Suppressor macrophage (primary cell): ENCODE measurements around the gene ZNF630.
"Not testable (repeated sequence)": the region's sequence is repeated elsewhere in the genome, so short reads cannot be mapped to it uniquely, and the experiment has no call there.

Experiments used
- DNase-seq, 4 experiments: peaks; one replicate each; pipeline ENCODE4 v3.0.0-alpha.2; 2020 to 2022

Gene ZNF630

DNA sequence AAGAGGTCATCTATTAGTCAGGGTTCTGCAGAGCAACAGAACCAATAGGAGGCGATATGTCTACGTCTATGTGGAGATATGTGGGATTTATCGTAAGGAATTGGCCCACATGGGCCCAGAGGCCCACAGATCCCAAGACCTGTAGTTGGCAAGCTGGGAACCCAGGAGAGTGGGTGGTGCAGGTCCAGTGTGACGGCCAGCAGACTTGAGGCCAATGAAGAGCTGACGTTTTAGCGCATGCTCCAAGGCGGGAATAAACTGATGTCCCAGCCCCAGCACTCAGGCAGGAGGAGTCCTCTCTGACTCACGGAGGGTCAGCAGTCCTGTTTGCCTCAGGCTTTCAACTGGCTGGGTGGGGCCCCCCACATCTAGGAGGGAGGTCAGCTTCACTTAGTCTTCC lies 43.3 kb downstream of the ZNF630 start:
- DNase-seq = no peak

DNA sequence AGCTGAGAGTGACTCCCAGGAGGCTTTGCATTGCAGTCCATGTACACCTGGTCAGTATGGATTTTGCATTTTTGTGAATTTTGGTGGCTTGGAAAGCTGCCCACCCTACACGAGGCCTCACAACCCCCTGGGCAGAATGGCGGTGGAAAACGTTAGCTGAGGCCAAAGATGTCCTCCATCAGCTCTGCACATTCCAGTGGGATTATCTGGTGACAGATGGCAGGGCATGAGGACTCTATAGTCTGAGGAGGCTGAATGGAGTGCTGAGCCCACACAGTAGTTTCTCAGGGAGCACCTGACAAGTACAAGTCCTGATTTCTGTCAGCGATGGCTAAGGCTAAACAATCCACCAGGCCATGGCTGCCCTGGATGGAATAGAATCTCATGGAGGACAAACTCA lies 43.9 kb downstream of the ZNF630 start:
- DNase-seq = not testable (repeated sequence)

DNA sequence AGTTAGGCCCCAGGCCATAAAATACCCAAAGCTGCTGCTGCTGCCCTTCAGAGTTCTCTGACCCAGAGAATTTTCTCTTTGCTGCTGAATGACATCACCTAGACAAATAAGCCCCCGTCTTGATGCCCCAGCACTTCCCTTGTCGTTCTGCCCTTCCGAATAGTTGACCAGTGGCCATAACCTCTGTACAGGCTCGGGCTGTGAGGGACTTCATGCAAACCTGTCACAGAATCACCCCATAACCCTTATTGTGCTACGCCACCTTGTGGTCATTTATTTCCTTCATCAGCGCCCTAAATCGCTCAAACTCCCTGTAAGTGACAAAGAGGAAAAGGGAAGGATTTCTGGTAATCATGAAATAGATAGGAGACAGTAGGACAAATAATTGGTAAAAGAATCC lies 45.9 kb downstream of the ZNF630 start:
- peak; percentile 72 to 86 (median 74) for DNase-seq

DNA sequence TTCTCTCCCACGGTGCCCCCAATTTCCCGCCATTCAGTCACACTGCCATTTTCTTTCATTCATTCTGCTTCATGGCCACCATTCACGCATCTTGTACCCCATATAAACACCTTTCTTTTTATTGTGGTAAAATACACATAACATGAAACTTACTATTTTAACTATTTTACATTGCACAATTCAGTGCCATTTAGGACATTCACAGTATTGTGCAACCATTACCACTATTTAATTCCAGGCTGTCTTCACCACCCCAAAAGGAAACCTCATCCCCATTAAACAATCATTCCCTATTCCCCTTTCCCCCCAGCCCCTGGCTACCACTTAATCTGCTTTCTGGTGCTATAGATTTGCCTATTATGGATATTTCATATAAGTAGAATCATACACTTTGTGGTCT lies 48.7 kb downstream of the ZNF630 start:
- DNase-seq = no peak

DNA sequence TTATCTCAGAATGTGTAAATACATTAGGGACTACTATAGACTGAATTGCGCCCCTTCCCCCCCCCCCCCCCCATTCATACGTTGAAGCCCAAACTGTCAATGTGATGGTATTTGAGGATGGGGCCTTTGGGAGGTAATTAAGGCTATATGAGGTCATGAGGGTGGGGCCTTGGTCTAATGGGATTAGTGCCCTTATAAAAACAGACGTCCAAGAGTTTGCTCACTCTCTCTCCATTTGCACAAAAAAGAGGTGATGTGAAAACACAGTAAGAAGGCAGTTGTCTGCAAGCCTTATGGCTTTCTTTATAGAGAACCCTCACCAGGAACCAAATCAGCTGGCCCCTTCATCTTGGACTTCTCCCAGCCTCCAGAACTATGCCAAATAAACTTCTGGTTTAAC lies 49.3 kb downstream of the ZNF630 start:
- DNase-seq = no peak

DNA sequence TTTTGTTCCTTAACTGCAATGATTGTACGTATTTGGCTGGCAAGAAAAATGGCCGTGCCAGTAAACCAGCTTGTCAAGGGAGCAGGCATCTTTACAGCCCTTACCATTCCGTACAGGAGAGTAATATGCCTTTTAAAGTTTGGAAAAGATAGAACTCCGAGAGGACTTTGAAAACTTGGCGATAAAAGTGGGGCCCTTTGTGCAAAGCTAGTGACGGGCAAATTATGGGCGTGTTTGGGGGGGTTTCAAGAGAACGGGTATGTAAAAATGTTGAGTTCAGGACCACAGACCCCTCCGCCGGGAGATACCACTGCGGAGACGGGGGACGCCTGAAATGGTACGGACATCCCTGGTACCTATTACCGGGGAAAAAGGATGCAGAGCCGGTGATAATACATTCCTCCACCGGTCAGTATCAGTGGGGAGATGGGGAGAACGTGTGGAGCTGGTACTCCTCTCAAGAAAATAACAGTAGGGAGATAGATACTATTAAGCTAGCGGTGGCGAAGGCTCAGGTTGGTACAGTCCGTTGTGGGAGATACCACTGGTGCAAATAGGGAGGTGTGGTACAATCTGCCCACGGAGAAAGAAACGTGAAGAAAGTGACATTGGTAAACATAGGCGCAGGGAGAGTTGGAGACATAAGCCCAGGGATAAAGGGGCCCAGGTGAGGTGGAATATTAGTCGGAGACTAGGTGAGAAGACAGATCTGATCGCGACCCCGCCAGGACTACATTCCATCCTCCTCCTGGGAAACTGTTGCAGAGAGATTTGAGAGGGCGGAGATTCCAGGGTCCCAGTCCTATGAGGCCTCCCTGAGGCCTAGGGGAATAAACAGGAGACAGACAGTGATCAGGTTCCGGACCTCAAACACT lies 50.2 kb downstream of the ZNF630 start:
- DNase-seq = peak; percentile 78 to 90 (median 80)

DNA sequence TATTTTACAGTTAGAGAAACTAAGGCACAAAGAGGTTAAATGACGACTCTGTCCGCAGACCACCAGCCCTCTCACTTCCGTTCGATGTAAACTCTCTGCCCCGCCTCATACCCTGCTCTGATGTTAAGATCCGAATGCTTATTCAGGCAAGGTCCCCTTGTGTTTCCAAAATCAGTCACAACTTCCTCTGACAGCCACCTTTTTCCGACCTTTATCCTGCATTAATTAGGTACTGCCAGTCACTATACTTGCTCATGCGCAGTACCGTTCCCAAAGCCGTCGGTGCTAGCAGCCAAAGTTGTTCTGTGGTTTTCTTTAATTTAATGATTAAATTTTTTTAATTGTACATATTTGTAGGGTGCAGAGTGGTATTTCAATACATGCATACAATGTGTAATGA lies 51.0 kb downstream of the ZNF630 start:
- peak in 1 of 4 experiments; percentile 11 for DNase-seq

DNA sequence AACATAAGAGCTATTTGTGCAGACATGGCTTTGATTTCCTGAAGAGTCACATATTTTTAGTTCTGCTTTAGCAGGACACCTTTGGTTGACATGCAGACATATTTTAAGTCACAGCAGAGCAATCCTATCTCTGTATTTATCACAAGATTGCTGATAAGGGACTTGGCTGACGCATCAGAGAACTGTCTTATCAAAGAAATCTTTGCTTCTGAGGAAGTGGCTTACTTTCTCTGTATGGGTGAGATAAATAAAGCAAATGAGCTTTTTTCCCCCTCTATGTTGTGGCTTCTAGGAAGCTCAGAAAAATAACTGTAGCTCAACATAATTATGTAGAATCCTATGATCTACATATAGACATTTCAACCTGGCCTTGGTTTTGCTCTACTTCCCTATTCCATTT lies 51.5 kb downstream of the ZNF630 start:
- DNase-seq = not testable (repeated sequence)

DNA sequence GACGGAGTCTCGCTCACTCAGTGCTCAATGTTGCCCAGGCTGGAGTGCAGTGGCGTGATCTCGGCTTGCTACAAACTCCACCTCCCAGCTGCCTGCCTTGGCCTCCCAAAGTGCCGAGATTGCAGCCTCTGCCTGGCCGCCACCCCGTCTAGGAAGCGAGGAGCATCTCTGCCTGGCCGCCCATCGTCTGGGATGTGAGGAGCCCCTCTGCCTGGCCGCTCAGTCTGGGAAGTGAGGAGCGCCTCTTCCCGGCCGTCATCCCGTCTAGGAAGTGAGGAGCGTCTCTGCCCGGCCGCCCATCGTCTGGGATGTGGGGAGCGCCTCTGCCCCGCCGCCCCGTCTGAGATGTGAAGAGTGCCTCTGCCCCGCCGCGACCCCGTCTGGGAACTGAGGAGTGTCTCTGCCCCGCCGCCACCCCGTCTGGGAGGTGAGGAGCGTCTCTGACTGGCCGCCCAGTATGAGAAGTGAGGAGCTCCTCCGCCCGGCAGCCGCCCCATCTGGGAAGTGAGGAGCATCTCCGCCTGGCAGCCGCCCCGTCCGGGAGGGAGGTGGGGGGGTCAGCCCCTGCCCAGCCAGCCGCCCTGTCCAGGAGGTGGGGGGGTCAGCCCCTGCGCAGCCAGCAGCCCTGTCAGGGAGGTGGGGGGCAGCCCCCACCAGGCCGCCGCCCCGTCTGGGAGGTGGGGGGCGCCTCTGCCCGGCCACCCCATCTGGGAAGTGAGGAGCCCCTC lies 54.7 kb downstream of the ZNF630 start:
- not testable (repeated sequence) for DNase-seq

DNA sequence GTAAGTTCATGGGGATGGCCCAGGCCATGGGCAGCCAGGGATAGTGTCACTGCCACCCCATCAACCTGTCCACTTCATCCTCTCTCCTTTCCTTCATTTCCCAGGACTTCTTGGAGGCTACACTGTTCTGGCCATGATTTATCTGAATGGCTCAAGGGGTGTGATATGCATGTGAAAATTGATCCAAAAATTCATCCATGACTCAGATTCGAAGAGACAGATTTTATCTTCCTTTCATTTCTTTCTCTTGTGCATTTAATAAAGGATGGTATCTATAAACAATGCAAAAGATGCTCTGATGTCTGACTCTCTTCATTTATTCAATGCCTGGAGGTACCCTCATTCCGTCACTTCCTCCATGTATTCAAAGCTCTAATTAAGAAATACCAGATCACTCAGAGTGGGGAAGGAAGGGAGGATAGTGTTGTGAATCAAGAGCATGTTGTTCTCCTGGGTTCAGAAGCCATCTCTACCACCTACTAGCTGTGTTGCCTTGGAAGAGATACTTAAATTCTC lies 61.9 kb downstream of the ZNF630 start:
- DNase-seq = not testable (repeated sequence)
